HEK293 (cell line): ENCODE data around the gene OXGR1.
A peak's percentile ranks its signal among the peaks of the same experiment; 100 is the strongest.

Experiments used
- CTCF ChIA-PET: fragments of 350-600 bp; formaldehyde crosslinking; extraction: SDS; loops from one replicate; lab custom pipeline; 2021; ENCODE audit warnings: antibody characterized with exemption; lab: Yijun Ruan, JAX
- POLR2A ChIA-PET: fragments of 300-600 bp; formaldehyde crosslinking; extraction: SDS; loops from one replicate; lab custom pipeline; 2020; ENCODE audit warnings: antibody characterized with exemption, inconsistent platforms; lab: Yijun Ruan, JAX
- H3K27ac ChIP-seq: fragments of 200-500 bp; sonication (Bioruptor generic); 2 replicates; pipeline ENCODE4 v1.5.1; 2014; ENCODE audit warnings: low read depth, low read length, control low read depth, inconsistent platforms; ENCODE audit errors: extremely low read depth
- H3K36me3 ChIP-seq, 2 experiments: fragments of 200-500 bp in 1 of 2; sonication (Bioruptor generic) in 1 of 2; 1 replicate in 1 of 2; 2 replicates in 1 of 2; pipeline ENCODE4 v1.5.1; 2014 to 2017; ENCODE audit warnings: inconsistent platforms in 2 of 2, low read length in 2 of 2; ENCODE audit not compliant: control insufficient read depth in 2 of 2, insufficient read depth in 1 of 2
- H3K4me1 ChIP-seq: fragments of 200-500 bp; sonication (Bioruptor generic); 2 replicates; pipeline ENCODE4 v1.5.1; 2014; ENCODE audit warnings: mild to moderate bottlenecking, low read length, inconsistent platforms; ENCODE audit not compliant: control insufficient read depth, insufficient read depth
- H3K4me3 ChIP-seq: 2 replicates; pipeline ENCODE4 v1.5.1; 2011; ENCODE audit warnings: low read depth, mild to moderate bottlenecking, control low read depth, low read length, moderate library complexity
- H3K9me3 ChIP-seq: fragments of 200-500 bp; sonication (Bioruptor generic); 2 replicates; pipeline ENCODE4 v1.5.1; 2014; ENCODE audit warnings: low read depth, low read length, inconsistent platforms; ENCODE audit not compliant: control insufficient read depth, insufficient read depth
- HOXD13 ChIP-seq: sonication (generic); formaldehyde crosslinking; IDR thresholded peaks from 2 replicates; pipeline ENCODE4 v1.8.0; 2022; ENCODE audit warnings: missing genetic modification reagents, borderline replicate concordance
- OSR2 ChIP-seq: fragments of 450-650 bp; formaldehyde crosslinking; IDR thresholded peaks from 2 replicates; pipeline ENCODE4 v1.5.1; 2016; ENCODE audit warnings: missing biosample characterization, missing genetic modification characterization
- ZIC2 ChIP-seq: fragments of 450-650 bp; formaldehyde crosslinking; IDR thresholded peaks from 2 replicates; pipeline ENCODE4 v1.5.1; 2016; ENCODE audit warnings: missing biosample characterization, missing genetic modification characterization
- ZNF169 ChIP-seq: fragments of 450-650 bp; formaldehyde crosslinking; IDR thresholded peaks from 2 replicates; pipeline ENCODE4 v1.5.1; 2016; ENCODE audit warnings: missing biosample characterization, missing genetic modification characterization
- ZNF426 ChIP-seq: fragments of 450-650 bp; formaldehyde crosslinking; IDR thresholded peaks from 2 replicates; pipeline ENCODE4 v1.5.1; 2017; ENCODE audit warnings: missing biosample characterization, missing genetic modification characterization, mild to moderate bottlenecking, inconsistent platforms, moderate library complexity
- ZNF501 ChIP-seq: fragments of 450-650 bp; formaldehyde crosslinking; IDR thresholded peaks from 2 replicates; pipeline ENCODE4 v1.5.1; 2016; ENCODE audit warnings: missing biosample characterization, missing genetic modification characterization
- ZNF658 ChIP-seq: fragments of 450-650 bp; formaldehyde crosslinking; IDR thresholded peaks from 2 replicates; pipeline ENCODE4; 2016; ENCODE audit warnings: missing biosample characterization, missing genetic modification characterization
- ZNF76 ChIP-seq: fragments of 450-650 bp; formaldehyde crosslinking; IDR thresholded peaks from 2 replicates; pipeline ENCODE4; 2016; ENCODE audit warnings: low read depth, missing biosample characterization, missing genetic modification characterization, borderline replicate concordance
- ZSCAN23 ChIP-seq: fragments of 450-650 bp; formaldehyde crosslinking; IDR thresholded peaks from 2 replicates; pipeline ENCODE4 v1.5.1; 2016; ENCODE audit warnings: missing biosample characterization, missing genetic modification characterization
- ZXDB ChIP-seq: fragments of 450-650 bp; formaldehyde crosslinking; IDR thresholded peaks from 2 replicates; pipeline ENCODE4 v1.5.1; 2016; ENCODE audit warnings: missing biosample characterization, missing genetic modification characterization
- TF ChIP-seq, protein P1 (sequence below): fragments of 450-650 bp; formaldehyde crosslinking; IDR thresholded peaks from 2 replicates; pipeline ENCODE4 v1.5.1; 2017; ENCODE audit warnings: missing biosample characterization, mild to moderate bottlenecking, missing genetic modification characterization, moderate library complexity
- TF ChIP-seq, protein P2 (sequence below): fragments of 450-650 bp; formaldehyde crosslinking; IDR thresholded peaks from 2 replicates; pipeline ENCODE4 v1.5.1; 2017; ENCODE audit warnings: missing biosample characterization, missing genetic modification characterization
- TF ChIP-seq, protein P3 (sequence below): fragments of 450-650 bp; formaldehyde crosslinking; IDR thresholded peaks from 2 replicates; pipeline ENCODE4 v1.5.1; 2016; ENCODE audit warnings: missing biosample characterization, missing genetic modification characterization
- TF ChIP-seq, protein P4 (sequence below): fragments of 450-650 bp; formaldehyde crosslinking; optimal IDR thresholded peaks from 2 replicates; pipeline ENCODE3; 2016; ENCODE audit warnings: missing biosample characterization, mild to moderate bottlenecking, missing genetic modification characterization
- TF ChIP-seq, protein P5 (sequence below): fragments of 450-650 bp; formaldehyde crosslinking; IDR thresholded peaks from 2 replicates; pipeline ENCODE4 v1.5.1; 2017; ENCODE audit warnings: missing biosample characterization, missing genetic modification characterization
- TF ChIP-seq, protein P6 (sequence below): fragments of 450-650 bp; formaldehyde crosslinking; IDR thresholded peaks from 2 replicates; pipeline ENCODE4 v1.5.1; 2016; ENCODE audit warnings: missing biosample characterization, missing genetic modification characterization
- TF ChIP-seq, protein P7 (sequence below): fragments of 450-650 bp; formaldehyde crosslinking; IDR thresholded peaks from 2 replicates; pipeline ENCODE4 v1.5.1; 2016; ENCODE audit warnings: missing biosample characterization, missing genetic modification characterization, low read depth

Gene OXGR1

DNA sequence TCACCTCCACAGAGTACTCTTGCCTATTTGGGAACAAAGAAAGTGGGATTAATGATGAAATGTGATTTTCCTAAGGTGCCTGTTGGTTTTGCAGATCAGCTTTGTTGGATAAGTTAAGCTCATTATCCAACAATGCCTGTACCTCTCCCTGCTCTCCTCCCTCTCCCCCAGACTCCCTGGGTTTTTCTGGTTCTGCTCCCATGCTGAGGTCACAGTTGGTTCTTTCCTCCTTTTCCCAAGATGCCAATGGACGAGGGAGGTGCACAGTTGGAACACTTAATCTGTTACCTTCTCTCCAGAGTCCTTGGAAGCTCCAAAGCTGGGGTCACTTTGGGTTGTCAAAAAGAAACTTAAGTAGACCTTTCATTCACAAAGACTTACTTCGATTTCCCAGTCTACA lies 1.6 kb downstream of the OXGR1 start:
- no peaks in the 10 kb centered on the region for H3K36me3 ChIP-seq
- no peaks in the 10 kb centered on the region for H3K4me1 ChIP-seq
- no peaks in the 10 kb centered on the region for H3K9me3 ChIP-seq
- H3K4me3 ChIP-seq: no peak overlapping the region
- H3K27ac ChIP-seq: no peak overlapping the region
- ChIA-PET CTCF (interaction anchor here (0.6 kb wide), 1 partner anchor 465 kb away, joined by 3 read pairs; no protein-coding TSS in a partner anchor), POLR2A (no interaction called here)
- TF ChIP-seq, protein P1, sequence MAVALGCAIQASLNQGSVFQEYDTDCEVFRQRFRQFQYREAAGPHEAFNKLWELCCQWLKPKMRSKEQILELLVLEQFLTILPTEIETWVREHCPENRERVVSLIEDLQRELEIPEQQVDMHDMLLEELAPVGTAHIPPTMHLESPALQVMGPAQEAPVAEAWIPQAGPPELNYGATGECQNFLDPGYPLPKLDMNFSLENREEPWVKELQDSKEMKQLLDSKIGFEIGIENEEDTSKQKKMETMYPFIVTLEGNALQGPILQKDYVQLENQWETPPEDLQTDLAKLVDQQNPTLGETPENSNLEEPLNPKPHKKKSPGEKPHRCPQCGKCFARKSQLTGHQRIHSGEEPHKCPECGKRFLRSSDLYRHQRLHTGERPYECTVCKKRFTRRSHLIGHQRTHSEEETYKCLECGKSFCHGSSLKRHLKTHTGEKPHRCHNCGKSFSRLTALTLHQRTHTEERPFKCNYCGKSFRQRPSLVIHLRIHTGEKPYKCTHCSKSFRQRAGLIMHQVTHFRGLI: no peak
- TF ChIP-seq ZSCAN23 (tag by site-specific recombination) (no peak), ZIC2 (peak; percentile 67; the same call in 1 of the 2 replicates), ZNF658 (tag by site-specific recombination) (no peak), ZNF169 (no peak), ZNF426 (tag by site-specific recombination) (no peak)
- TF ChIP-seq, protein P2, sequence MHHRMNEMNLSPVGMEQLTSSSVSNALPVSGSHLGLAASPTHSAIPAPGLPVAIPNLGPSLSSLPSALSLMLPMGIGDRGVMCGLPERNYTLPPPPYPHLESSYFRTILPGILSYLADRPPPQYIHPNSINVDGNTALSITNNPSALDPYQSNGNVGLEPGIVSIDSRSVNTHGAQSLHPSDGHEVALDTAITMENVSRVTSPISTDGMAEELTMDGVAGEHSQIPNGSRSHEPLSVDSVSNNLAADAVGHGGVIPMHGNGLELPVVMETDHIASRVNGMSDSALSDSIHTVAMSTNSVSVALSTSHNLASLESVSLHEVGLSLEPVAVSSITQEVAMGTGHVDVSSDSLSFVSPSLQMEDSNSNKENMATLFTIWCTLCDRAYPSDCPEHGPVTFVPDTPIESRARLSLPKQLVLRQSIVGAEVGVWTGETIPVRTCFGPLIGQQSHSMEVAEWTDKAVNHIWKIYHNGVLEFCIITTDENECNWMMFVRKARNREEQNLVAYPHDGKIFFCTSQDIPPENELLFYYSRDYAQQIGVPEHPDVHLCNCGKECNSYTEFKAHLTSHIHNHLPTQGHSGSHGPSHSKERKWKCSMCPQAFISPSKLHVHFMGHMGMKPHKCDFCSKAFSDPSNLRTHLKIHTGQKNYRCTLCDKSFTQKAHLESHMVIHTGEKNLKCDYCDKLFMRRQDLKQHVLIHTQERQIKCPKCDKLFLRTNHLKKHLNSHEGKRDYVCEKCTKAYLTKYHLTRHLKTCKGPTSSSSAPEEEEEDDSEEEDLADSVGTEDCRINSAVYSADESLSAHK (tag by site-specific recombination): no peak
- TF ChIP-seq, protein P3, sequence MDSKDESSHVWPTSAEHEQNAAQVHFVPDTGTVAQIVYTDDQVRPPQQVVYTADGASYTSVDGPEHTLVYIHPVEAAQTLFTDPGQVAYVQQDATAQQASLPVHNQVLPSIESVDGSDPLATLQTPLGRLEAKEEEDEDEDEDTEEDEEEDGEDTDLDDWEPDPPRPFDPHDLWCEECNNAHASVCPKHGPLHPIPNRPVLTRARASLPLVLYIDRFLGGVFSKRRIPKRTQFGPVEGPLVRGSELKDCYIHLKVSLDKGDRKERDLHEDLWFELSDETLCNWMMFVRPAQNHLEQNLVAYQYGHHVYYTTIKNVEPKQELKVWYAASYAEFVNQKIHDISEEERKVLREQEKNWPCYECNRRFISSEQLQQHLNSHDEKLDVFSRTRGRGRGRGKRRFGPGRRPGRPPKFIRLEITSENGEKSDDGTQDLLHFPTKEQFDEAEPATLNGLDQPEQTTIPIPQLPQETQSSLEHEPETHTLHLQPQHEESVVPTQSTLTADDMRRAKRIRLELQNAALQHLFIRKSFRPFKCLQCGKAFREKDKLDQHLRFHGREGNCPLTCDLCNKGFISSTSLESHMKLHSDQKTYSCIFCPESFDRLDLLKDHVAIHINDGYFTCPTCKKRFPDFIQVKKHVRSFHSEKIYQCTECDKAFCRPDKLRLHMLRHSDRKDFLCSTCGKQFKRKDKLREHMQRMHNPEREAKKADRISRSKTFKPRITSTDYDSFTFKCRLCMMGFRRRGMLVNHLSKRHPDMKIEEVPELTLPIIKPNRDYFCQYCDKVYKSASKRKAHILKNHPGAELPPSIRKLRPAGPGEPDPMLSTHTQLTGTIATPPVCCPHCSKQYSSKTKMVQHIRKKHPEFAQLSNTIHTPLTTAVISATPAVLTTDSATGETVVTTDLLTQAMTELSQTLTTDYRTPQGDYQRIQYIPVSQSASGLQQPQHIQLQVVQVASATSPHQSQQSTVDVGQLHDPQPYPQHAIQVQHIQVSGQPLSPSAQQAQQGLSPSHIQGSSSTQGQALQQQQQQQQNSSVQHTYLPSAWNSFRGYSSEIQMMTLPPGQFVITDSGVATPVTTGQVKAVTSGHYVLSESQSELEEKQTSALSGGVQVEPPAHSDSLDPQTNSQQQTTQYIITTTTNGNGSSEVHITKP: 0 out of 2 replicates have a peak, but pooled peaks have one; percentile 29

DNA sequence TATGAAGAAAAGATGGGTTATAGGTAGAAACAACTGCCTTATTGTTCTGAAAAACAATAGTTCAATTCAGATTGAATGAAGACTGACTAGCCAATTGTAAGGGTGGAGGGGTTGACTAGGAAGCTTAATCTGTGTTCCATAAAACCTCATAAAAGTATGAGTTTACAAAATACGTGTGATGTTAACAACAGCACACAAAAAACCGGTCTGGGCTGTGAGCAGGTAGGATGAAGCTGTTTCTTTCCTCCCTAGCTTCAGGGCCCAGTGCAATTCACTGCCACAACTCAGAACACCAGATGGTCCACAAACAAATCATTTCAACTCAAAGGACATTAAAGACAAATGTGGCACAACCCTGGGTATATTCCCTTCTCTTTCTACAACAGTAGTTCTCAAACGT lies 3.2 kb downstream of the OXGR1 start:
- Histone ChIP-seq H3K36me3 (peaks cover 0 to 7% of the 10 kb centered on the region in 2 experiments; a peak in 1 of 3 replicates), H3K4me3 (no peak overlapping the region)
- TF ChIP-seq OSR2 (no peak), HOXD13 (CRISPR knock-in tag) (no peak)
- TF ChIP-seq, all 188 proteins: peak for 0
- H3K9me3 ChIP-seq: no peaks in the 10 kb centered on the region
- CTCF ChIA-PET: interaction anchor here (0.6 kb wide), 2 partner anchors 121 to 385 kb away, joined by 3 to 4 read pairs; no protein-coding TSS in a partner anchor
- no peaks in the 10 kb centered on the region for H3K4me1 ChIP-seq
- no peak overlapping the region for H3K27ac ChIP-seq
- POLR2A ChIA-PET: no interaction called here

DNA sequence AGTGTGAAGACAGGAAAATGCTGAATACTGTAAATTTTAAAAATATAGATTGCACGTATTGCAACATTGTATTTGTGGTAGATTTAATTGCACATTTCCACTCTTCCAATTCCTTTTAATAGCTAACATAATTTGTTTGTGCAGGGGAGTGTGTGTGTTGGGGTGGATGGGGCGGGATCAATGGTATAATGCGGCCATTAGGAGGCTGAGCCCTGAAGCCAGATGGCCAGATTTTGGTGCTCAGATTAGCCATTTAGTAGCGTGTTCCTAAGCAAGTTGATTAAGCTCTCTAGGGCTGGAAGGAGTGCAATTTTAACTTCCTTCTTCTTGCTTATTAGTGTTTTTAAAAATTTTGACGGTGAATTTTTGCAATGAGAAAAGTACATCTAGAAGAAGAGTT lies 5.8 kb downstream of the OXGR1 start:
- H3K27ac ChIP-seq: no peak overlapping the region
- no peak overlapping the region for H3K4me3 ChIP-seq
- CTCF ChIA-PET: interaction anchor here (0.6 to 0.7 kb wide), 2 partner anchors 30 to 154 kb away, joined by 3 to 4 read pairs; no protein-coding TSS in a partner anchor
- no peaks in the 10 kb centered on the region for H3K4me1 ChIP-seq
- peaks cover 0 to 7% of the 10 kb centered on the region in 2 experiments; a peak in 1 of 3 replicates for H3K36me3 ChIP-seq
- POLR2A ChIA-PET: no interaction called here
- H3K9me3 ChIP-seq: no peaks in the 10 kb centered on the region
- TF ChIP-seq ZNF501 (tag by site-specific recombination): no peak
- TF ChIP-seq ZNF76 (tag by site-specific recombination): no peak
- TF ChIP-seq, protein P4, sequence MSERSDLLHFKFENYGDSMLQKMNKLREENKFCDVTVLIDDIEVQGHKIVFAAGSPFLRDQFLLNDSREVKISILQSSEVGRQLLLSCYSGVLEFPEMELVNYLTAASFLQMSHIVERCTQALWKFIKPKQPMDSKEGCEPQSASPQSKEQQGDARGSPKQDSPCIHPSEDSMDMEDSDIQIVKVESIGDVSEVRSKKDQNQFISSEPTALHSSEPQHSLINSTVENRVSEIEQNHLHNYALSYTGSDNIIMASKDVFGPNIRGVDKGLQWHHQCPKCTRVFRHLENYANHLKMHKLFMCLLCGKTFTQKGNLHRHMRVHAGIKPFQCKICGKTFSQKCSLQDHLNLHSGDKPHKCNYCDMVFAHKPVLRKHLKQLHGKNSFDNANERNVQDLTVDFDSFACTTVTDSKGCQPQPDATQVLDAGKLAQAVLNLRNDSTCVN (tag by site-specific recombination): no peak
- no peak for TF ChIP-seq ZXDB (tag by site-specific recombination)
- no peak for TF ChIP-seq ZIC2
- TF ChIP-seq, protein P5, sequence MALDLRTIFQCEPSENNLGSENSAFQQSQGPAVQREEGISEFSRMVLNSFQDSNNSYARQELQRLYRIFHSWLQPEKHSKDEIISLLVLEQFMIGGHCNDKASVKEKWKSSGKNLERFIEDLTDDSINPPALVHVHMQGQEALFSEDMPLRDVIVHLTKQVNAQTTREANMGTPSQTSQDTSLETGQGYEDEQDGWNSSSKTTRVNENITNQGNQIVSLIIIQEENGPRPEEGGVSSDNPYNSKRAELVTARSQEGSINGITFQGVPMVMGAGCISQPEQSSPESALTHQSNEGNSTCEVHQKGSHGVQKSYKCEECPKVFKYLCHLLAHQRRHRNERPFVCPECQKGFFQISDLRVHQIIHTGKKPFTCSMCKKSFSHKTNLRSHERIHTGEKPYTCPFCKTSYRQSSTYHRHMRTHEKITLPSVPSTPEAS (tag by site-specific recombination): no peak
- TF ChIP-seq, protein P6, sequence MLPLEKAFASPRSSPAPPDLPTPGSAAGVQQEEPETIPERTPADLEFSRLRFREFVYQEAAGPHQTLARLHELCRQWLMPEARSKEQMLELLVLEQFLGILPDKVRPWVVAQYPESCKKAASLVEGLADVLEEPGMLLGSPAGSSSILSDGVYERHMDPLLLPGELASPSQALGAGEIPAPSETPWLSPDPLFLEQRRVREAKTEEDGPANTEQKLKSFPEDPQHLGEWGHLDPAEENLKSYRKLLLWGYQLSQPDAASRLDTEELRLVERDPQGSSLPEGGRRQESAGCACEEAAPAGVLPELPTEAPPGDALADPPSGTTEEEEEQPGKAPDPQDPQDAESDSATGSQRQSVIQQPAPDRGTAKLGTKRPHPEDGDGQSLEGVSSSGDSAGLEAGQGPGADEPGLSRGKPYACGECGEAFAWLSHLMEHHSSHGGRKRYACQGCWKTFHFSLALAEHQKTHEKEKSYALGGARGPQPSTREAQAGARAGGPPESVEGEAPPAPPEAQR (tag by site-specific recombination): no peak
- TF ChIP-seq, protein P7, sequence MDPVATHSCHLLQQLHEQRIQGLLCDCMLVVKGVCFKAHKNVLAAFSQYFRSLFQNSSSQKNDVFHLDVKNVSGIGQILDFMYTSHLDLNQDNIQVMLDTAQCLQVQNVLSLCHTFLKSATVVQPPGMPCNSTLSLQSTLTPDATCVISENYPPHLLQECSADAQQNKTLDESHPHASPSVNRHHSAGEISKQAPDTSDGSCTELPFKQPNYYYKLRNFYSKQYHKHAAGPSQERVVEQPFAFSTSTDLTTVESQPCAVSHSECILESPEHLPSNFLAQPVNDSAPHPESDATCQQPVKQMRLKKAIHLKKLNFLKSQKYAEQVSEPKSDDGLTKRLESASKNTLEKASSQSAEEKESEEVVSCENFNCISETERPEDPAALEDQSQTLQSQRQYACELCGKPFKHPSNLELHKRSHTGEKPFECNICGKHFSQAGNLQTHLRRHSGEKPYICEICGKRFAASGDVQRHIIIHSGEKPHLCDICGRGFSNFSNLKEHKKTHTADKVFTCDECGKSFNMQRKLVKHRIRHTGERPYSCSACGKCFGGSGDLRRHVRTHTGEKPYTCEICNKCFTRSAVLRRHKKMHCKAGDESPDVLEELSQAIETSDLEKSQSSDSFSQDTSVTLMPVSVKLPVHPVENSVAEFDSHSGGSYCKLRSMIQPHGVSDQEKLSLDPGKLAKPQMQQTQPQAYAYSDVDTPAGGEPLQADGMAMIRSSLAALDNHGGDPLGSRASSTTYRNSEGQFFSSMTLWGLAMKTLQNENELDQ (tag by site-specific recombination): no peak
